ENCODE measurements around the gene AQP6. TPM values are rescaled to one million over a fixed set of nuclear protein-coding genes. Genes with fewer than 3 reads are reported as not detected.

AQP6 gene
- total RNA-seq, result under 0.01 TPM in 1 of 2 replicates, not detected in the other

GRCh38 chr12:49972641-49973360 is at the start of gene AQP6:
AQP6 (plus strand) TSS chr12:49972947; CDS start chr12:49973174, 227 bp downstream.

DNA sequence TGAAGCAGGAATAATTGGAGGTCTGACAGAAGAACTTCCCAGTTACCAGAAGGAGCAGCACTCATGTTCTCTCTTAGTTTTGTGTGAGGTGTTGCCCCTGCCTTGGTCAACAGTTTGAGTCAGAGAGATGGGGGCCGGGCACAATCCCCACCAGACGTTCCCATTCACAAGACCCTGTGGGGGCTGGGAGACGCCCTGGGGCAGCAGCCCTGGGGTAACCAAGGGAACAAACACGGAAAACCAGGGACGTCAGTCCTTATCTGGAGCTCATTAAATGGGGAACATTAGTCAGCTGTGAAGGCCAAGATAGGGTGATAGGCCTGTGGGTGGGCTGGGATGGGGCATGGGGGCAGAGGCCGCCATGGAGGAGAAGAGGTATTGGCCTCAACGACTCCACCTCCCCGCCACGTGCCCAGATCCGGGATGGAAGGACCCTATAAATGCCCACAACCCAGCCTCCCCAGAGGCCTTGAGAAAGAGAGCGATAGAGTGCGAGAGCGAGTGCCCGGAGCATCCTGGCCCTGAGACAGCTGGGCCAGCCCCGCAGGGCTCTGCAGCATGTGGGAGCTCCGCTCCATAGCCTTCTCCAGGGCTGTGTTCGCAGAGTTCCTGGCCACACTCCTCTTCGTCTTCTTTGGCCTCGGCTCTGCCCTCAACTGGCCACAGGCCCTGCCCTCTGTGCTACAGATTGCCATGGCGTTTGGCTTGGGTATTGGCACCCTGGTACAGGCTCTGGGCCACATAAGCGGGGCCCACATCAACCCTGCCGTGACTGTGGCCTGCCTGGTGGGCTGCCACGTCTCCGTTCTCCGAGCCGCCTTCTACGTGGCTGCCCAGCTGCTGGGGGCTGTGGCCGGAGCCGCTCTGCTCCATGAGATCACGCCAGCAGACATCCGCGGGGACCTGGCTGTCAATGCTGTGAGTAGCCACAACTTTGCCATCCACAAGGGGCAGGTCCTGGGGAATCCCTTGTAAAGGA is 22.2 kb upstream of the AQP6 start, which contains the start of gene AQP2:
TSS of gene AQP2 (plus strand) at position 465 of the 979 bp plus-strand sequence. CDS start at position 559, 94 bp downstream.

DNA sequence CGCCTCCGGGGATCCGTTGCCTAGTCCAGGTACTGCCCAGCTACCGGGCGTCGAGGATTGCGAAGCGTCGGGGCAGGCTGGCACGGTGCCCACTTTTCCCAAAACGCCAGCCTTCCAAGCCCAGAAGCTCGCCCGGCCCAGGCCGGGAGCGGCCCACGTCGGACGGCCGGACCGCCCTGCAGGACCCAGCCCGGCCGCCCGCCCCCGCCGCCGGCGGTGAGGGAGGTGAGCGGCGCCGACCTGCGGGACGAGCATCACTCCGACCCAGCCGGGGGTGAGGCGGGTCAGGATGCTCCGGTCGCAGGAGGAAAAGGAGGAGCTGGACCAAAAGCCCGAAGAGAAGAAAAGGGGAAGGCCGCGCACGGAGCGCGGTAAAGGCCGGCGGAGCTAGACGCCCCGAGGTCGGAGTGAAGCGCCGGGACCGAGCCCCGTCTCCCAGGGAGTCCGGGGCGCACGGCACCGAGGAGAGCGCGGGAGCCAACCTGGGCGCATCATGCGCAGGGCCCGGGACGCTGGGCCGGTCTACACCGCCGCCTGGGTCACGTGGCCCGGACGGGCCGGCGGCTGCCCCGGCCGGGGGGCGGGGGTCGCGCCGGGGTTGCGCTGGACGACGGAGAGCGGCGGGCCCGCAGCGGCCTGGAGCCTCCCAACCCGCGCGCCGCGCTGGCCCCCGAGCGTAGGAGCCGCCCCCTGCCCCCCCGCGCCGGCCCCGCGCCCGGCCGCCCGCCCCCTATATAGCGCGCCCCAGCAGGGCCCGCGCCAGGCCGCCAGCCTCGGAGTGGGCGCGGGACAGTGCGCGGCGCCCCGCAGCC is 11.4 kb upstream of the AQP6 start, which contains the start of gene AQP5:
TSS of gene AQP5 (plus strand) at position 762 of the 812 bp plus-strand sequence. CDS start 146 bp downstream, outside the sequence.

GRCh38 chr12:50025187-50026059 is 52.7 kb downstream of the AQP6 start, which contains the start of gene RACGAP1:
RACGAP1 (minus strand) TSS chr12:50025494; CDS start chr12:50016715, 8,779 bp downstream.

Other genes with a start within 250 kb of the AQP6 start
- 303 and 380 TPM in 2 replicates for gene TMBIM6, start 231.4 kb upstream of the AQP6 start, total RNA-seq
- 19.9 and 36.0 TPM in 2 replicates for gene NCKAP5L, start 144.5 kb upstream of the AQP6 start, total RNA-seq
- gene BCDIN3D, start 129.8 kb upstream of the AQP6 start, total RNA-seq, result 0.98 and 1.9 TPM in 2 replicates
- gene FAIM2, start 69.0 kb upstream of the AQP6 start, total RNA-seq, result 0.13 TPM in 1 of 2 replicates, not detected in the other
- not detected in 2 replicates for gene AQP2, start 22.2 kb upstream of the AQP6 start, total RNA-seq
- 0.13 TPM in 1 of 2 replicates, not detected in the other for gene AQP5, start 11.1 kb upstream of the AQP6 start, total RNA-seq
- 10.0 and 93.7 TPM in 2 replicates for gene RACGAP1, start 52.5 kb downstream of the AQP6 start, total RNA-seq
- gene ASIC1, start 84.6 kb downstream of the AQP6 start, total RNA-seq, result 2.6 and 4.8 TPM in 2 replicates
- gene SMARCD1, start 112.4 kb downstream of the AQP6 start, total RNA-seq, result 99.4 and 144 TPM in 2 replicates
- gene GPD1, start 131.1 kb downstream of the AQP6 start, total RNA-seq, result 0.25 and 0.33 TPM in 2 replicates
- gene COX14, start 139.3 kb downstream of the AQP6 start, total RNA-seq, result 47.1 and 73.1 TPM in 2 replicates
- 30.5 and 38.8 TPM in 2 replicates for gene CERS5, start 194.4 kb downstream of the AQP6 start, total RNA-seq